Measurements from ENCODE around the gene COQ5.

The COQ5 gene

DNA sequence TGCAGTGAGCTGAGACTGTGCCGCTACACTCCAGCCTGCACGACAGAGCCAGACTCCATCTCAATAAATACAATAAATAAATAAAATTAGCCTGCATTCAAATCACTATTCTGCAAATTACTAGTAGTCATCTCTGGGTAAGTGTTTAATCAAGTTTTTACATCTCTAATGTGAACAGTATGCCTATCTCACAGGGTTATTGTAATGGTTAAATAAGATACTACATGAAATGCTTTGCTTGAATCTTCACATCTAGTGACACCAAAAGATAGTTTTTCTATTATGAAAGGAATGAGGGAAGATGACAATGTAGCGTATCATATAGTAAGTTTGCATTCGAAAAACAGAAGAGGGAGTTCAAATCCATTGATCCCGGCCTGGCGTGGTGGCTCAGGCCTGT, 61.5 kb downstream of the COQ5 start:
- DNase-seq: no peak
- intact Hi-C loops (cut with DNase I): loop anchor here (5.0 kb wide), 1 partner anchor 60 kb away; the partner anchor contains the start of gene COQ5

DNA sequence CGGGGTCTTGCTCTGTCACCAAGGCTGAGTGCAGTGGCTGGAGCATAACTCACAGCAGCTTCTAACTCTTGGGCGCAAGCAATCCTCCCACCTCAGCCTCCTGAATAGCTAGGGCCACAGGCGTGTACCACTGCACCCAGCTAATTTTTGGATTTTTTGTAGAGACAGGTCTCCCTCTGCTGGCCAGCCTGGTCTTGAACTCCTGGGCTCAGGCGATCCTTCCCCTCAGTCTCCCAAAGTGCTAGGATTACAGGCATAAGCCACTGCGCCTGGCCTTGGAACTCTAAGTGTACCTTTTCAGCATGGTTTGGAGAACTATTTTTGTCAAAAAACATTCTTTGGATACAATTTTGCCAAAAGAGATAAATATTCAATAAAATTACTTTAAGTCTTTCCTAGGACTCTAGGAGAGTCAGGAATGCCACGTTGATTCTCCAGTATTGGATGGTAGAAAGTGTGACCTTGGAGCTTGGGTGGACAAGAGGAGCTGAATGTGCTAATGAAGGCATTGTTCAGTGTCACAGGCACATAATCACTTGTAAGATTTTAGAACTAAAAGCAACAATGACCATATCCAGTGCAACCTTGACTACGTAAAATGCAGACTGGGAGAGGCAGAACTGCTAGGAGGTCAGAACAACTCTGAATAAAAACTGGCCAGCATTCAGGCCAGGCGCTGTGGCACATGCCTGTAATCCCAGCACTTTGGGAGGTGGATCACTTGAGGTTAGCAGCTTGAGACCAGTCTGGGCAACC, 62.2 kb downstream of the COQ5 start:
- peak in 34 of 42 donors; percentile 6 to 69 (median 36) for DNase-seq
- intact Hi-C loops (cut with DNase I): loop anchor here (5.0 kb wide), 1 partner anchor 61 kb away; the partner anchor contains the start of gene COQ5

DNA sequence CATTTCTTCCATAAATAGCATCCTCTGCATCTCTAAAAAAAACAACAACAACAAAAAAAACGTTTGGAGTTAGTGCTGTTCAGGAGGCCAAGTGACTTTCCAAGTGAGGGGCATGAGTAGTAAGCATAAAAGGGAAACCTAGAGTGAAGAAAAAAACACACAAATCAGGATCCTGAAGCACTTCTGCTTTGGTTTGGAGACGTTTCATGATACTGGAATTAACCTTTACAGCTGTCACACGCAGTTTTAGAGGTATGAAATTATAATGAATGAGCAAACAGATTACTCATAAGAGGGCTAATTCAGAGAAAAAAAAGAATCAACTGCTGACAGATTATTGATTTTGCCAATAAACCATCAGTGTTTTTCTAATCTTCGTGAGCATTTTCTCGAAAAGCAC, 63.2 kb downstream of the COQ5 start:
- intact Hi-C loops (cut with DNase I): loop anchor here (5.0 kb wide), 1 partner anchor 62 kb away; the partner anchor contains the start of gene COQ5
- no peak for DNase-seq

DNA sequence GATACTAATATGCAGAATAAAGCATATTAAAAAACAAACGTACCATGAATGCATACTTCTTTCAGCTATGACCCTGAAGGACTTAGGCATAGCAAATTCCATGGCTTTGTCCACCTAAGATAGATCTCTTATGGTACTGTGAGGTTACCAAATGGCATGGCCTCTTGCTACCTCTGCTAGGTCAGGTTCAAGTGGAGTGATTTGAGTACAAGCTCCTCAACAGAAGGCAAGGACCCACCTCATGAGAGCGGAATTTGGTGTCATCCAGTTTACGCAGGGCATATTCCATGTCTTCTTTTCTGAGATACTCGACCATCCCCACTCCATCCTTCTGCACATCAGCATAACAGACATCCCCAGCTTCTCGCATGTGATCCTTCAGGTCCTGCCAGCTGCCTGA, 65.2 kb downstream of the COQ5 start:
- DNase-seq: no peak
- intact Hi-C loops (cut with DNase I): no loop called here

DNA sequence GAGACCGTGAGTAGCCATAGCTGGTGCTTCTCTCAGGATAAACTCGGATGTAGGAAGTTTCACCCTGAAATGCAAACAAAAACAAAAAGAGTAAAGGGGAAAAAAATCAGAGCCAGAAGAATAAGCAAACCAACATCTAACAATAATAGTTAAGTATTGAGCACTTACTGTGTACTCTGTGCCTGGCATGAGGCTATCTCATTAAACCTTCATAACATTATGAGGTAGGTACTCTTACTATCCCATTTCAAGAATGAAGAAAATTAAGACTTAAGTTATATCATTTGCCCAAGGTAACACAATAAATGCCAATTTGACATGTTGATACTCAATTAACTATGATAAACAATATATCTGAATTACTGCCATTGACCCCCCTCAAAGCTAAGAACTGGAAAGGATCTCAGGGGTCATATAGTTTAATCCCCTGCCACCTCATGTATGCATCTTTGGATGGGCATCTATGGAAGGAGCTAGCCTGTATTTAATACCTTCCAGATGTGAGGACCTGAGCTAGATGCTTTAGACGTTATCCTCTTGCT, 66.8 kb downstream of the COQ5 start:
- intact Hi-C loops (cut with DNase I): no loop called here
- DNase-seq: no peak

DNA sequence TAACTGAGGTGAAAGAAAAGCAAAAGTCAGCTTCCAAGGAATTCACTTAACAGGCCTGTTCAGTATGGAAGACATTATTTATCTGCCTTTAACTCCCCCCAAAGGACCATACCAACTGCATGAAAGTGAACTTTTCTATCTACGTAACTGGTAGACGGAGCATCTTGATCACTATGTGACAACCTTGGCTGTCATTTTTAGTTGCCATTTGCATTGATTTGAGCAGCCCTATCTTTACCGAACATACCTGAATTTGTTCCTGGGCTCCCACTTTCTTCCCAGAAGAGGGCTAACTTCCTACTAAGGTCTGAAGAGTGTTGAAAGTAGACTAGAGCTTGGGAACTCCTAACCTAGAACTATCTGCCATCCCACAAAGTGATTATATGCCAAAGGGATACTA, 68.8 kb downstream of the COQ5 start:
- intact Hi-C loops (cut with DNase I): no loop called here
- no peak for DNase-seq

DNA sequence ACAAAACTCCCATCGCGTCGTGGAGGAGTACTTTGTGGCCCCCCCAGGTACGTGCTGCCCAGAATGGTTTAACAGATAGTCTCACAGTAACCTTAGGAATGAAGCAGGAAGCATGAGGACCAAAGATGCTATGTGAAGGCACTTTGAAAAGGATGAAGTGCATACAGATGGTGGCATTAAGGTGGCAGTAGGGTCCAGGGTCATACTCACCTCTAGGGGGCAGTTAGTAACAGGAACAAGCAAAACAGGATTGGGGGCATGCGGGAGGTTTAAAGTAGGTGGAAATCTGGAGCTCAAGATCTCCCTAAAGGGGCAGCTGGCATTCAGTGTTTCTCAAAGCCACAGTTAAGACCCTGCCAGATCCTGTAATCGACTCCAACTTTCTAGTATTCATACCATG, 71.8 kb downstream of the COQ5 start:
- DNase-seq: no peak
- intact Hi-C loops (cut with DNase I): no loop called here

DNA sequence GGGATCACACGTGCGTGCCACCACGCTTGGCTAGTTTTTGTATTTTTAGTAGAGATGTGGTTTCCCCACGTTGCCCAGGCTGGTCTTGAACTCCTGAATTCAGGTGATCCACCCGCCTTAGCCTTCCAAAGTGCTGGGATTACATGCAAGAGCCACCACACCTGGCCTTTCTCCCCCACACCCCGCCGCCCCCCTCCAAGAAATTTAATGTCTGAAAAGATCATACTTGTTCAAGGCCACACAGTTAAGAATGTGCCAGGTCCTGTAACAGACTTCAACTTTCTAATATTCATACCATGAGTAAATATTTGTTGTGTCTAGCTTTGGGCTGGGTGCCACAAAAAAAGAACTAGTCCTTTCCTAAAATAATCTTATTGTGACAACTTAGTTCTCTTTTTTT, 73.7 kb downstream of the COQ5 start:
- intact Hi-C loops (cut with DNase I): no loop called here
- no peak for DNase-seq

DNA sequence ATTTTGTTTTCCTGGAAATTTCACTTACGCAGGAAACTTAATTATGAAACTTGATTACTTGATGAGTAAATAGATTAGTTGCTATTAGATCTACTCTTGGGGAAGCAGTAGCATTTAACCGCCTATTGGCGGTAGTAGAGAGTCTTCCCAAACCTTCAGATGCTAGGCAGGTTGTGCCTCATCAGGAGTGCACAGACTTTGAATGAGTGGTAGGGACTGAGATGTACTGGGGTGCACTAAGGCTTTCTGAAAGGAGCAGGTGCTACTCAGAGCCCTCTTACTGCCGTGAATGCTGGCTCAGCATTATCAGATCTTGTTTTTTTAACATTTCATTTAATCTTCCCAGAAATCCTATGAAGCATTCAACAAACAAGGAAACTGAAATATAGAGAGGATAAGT, 75.0 kb downstream of the COQ5 start:
- intact Hi-C loops (cut with DNase I): no loop called here
- peak in 1 of 42 donors; percentile 18 for DNase-seq
